H1 (cell line): ENCODE measurements around the gene UBE2O.

Experiments used
- CBX5 ChIP-seq: fragments of 300-800, 300-1000 bp; sonication (generic); IDR thresholded peaks from 2 replicates; pipeline ENCODE4 v1.7.1; 2016; ENCODE audit warnings: antibody characterized with exemption, low read length, low read depth
- CTCF ChIP-seq, 3 experiments: IDR thresholded peaks; 1 replicate in 2 of 3; 2 replicates in 1 of 3; pipeline versions ENCODE4 v1.5.1 to v1.6.1; 2011; ENCODE audit warnings: low read length in 3 of 3, mild to moderate bottlenecking in 3 of 3, inconsistent platforms in 2 of 3, low read depth in 1 of 3, moderate library complexity in 1 of 3; ENCODE audit not compliant: insufficient read depth in 1 of 3; ENCODE audit errors: control extremely low read depth in 1 of 3
- GTF2F1 ChIP-seq: IDR thresholded peaks from 2 replicates; pipeline ENCODE4 v1.6.1; 2012; ENCODE audit warnings: low read depth, low read length, improper control_type of control experiment, borderline replicate concordance
- KDM5A ChIP-seq: fragments of 200-600 bp; IDR thresholded peaks from 2 replicates; pipeline ENCODE4 v1.7.1; 2012; ENCODE audit warnings: mild to moderate bottlenecking, low read length, inconsistent platforms, mixed read lengths
- MAX ChIP-seq: IDR thresholded peaks from 2 replicates; pipeline ENCODE4 v1.6.1; 2012; ENCODE audit warnings: inconsistent platforms
- POLR2A ChIP-seq, 2 experiments: IDR thresholded peaks; 1 replicate in 1 of 2; 2 replicates in 1 of 2; pipeline ENCODE4 v1.6.1; 2011; ENCODE audit warnings: low read depth in 2 of 2, low read length in 2 of 2, mild to moderate bottlenecking in 2 of 2; ENCODE audit errors: control extremely low read depth in 1 of 2

- TF ChIP-seq CTCF (IDR thresholded peaks at IDR 0.05; ENCODE audit: control extremely low read depth in 1 of 3, insufficient read depth in 1 of 3, low read depth in 1 of 3, low read length in 3 of 3) (no peak), CBX5 (no peak), GTF2F1 (no peak), MAX (no peak), POLR2A (IDR thresholded peaks at IDR 0.05; ENCODE audit: control extremely low read depth in 1 of 2, low read depth in 2 of 2, low read length in 2 of 2) (no peak), KDM5A (no peak)
Measured at GRCh38 chr17:76453431-76453743, 435 bp upstream of the UBE2O start.
